K562 (cell line): ENCODE data around the gene SRRD. TPM values are rescaled to one million over a fixed set of nuclear protein-coding genes. Genes with fewer than 3 reads are reported as not detected.

ENCODE experiments used
- CHD2 ChIP-seq: IDR thresholded peaks from 2 replicates; pipeline ENCODE4 v1.6.1; 2011; ENCODE audit warnings: low read depth, low read length
- CTCF ChIP-seq, 3 experiments: IDR thresholded peaks in 2 of 3; conservative IDR thresholded peaks in 1 of 3; 2 replicates each; pipeline ENCODE4 v1.5.1; 2011 to 2012; ENCODE audit warnings: low read length in 3 of 3, mild to moderate bottlenecking in 3 of 3, control low read depth in 2 of 3, improper control_type of control experiment in 1 of 3, inconsistent platforms in 1 of 3, low read depth in 1 of 3, mixed read lengths in 1 of 3, moderate library complexity in 1 of 3; ENCODE audit not compliant: insufficient read depth in 2 of 3
- DIDO1 ChIP-seq: fragments of 450-650 bp; IDR thresholded peaks from 2 replicates; pipeline ENCODE4 v1.6.1; 2016; ENCODE audit warnings: low read depth, missing biosample characterization, missing genetic modification characterization
- FOS ChIP-seq: IDR thresholded peaks from 3 replicates; pipeline ENCODE4 v1.6.1; 2011; ENCODE audit not compliant: insufficient read length; ENCODE audit errors: extremely low read depth
- FOXJ3 ChIP-seq: sonication (generic); formaldehyde crosslinking; IDR thresholded peaks from 2 replicates; pipeline ENCODE4 v1.4.0; 2020; ENCODE audit warnings: mild to moderate bottlenecking, missing genetic modification reagents
- FOXP1 ChIP-seq: sonication (generic); formaldehyde crosslinking; IDR thresholded peaks from 2 replicates; pipeline ENCODE4 v1.8.0; 2022; ENCODE audit warnings: mild to moderate bottlenecking, missing genetic modification reagents
- HNRNPUL1 ChIP-seq: fragments of 200-400 bp; formaldehyde crosslinking; IDR thresholded peaks from 2 replicates; pipeline ENCODE4 v1.6.1; 2017; ENCODE audit warnings: low read length
- ILK ChIP-seq: fragments of 450-650 bp; IDR thresholded peaks from 2 replicates; pipeline ENCODE4 v1.6.1; 2016; ENCODE audit warnings: missing genetic modification characterization, low read depth, mild to moderate bottlenecking, missing compliant biosample characterization, moderate library complexity, borderline replicate concordance
- MAFF ChIP-seq: IDR thresholded peaks from 2 replicates; pipeline ENCODE4 v1.6.1; 2012; ENCODE audit warnings: low read length, improper control_type of control experiment
- MXI1 ChIP-seq: IDR thresholded peaks from 2 replicates; pipeline ENCODE4 v1.6.1; 2011; ENCODE audit warnings: low read depth, mild to moderate bottlenecking, improper control_type of control experiment, low read length
- NCOA1 ChIP-seq: fragments of 450-650 bp; IDR thresholded peaks from 2 replicates; pipeline ENCODE4 v1.6.1; 2016; ENCODE audit warnings: low read depth
- PPARD ChIP-seq: fragments of 250-450 bp; sonication (Bioruptor Pico); IDR thresholded peaks from 2 replicates; pipeline ENCODE4 v1.8.0; 2022; ENCODE audit warnings: inconsistent platforms, mild to moderate bottlenecking, moderate library complexity
- SREBF1 ChIP-seq: fragments of 150-350 bp; IDR thresholded peaks from 2 replicates; pipeline ENCODE4 v1.6.1; 2014; ENCODE audit warnings: antibody characterized with exemption, low read depth, low read length, borderline replicate concordance
- ZNF165 ChIP-seq: fragments of 250-450 bp; sonication (Bioruptor Pico); IDR thresholded peaks from 2 replicates; pipeline ENCODE4 v1.4.0; 2020; ENCODE audit warnings: borderline replicate concordance
- ZNF24 ChIP-seq: fragments of 450-650 bp; IDR thresholded peaks from 2 replicates; pipeline ENCODE4 v1.6.1; 2016
- ZNF384 ChIP-seq: IDR thresholded peaks from 2 replicates; pipeline ENCODE4 v1.6.1; 2012; ENCODE audit warnings: low read depth, low read length, improper control_type of control experiment
- ZNF75A ChIP-seq: fragments of 450-650 bp; formaldehyde crosslinking; IDR thresholded peaks from 2 replicates; pipeline ENCODE4 v1.4.0; 2020; ENCODE audit warnings: mild to moderate bottlenecking
- polyA plus RNA-seq, 8 experiments: library from polyadenylated mRNA; depleted of rRNA in 4 of 8; stranded (reverse) in 5 of 8; unstranded in 3 of 8; fragments of >200 nt; fragmentation: Nextera tagmentation in 2 of 8; fragmentation: Illumina TruSeq in 1 of 8; extraction: Ambion mirVana in 2 of 8; extraction: Trizol in 1 of 8; gene quantifications; 2 replicates each; pipeline versions ENCODE4 v1.2.1 to v1.2.3, GENCODE V29; 2011 to 2014; ENCODE audit warnings: inconsistent platforms in 1 of 8, missing spikeins in 1 of 8
- total RNA-seq, 7 experiments: library from RNA; depleted of rRNA in 6 of 7; stranded (reverse); fragments of >200 nt in 6 of 7; fragmentation: Illumina TruSeq in 2 of 7; extraction: Trizol in 2 of 7; gene quantifications; 2 replicates each; pipeline versions ENCODE4 v1.2.1 to v1.2.3, GENCODE V29; 2011 to 2021; ENCODE audit warnings: low replicate concordance in 1 of 7
- TF ChIP-seq, protein P1 (sequence below): fragments of 200-800 bp; sonication (Bioruptor generic); IDR thresholded peaks from 2 replicates; pipeline ENCODE4 v1.6.1; 2016; ENCODE audit warnings: missing genetic modification characterization, missing compliant biosample characterization
- TF ChIP-seq, protein P2 (sequence below): fragments of 450-650 bp; formaldehyde crosslinking; IDR thresholded peaks from 2 replicates; pipeline ENCODE4 v1.4.0; 2020; ENCODE audit warnings: mild to moderate bottlenecking, mixed read lengths

The SRRD gene
- total and polyA plus RNA-seq, 9 of the 15 experiments (the other 6 are each of a cell fraction or from before 2014, with no cell fraction given) = 4.9 to 59.4 (median 34.4) TPM

- TF ChIP-seq, protein P1, sequence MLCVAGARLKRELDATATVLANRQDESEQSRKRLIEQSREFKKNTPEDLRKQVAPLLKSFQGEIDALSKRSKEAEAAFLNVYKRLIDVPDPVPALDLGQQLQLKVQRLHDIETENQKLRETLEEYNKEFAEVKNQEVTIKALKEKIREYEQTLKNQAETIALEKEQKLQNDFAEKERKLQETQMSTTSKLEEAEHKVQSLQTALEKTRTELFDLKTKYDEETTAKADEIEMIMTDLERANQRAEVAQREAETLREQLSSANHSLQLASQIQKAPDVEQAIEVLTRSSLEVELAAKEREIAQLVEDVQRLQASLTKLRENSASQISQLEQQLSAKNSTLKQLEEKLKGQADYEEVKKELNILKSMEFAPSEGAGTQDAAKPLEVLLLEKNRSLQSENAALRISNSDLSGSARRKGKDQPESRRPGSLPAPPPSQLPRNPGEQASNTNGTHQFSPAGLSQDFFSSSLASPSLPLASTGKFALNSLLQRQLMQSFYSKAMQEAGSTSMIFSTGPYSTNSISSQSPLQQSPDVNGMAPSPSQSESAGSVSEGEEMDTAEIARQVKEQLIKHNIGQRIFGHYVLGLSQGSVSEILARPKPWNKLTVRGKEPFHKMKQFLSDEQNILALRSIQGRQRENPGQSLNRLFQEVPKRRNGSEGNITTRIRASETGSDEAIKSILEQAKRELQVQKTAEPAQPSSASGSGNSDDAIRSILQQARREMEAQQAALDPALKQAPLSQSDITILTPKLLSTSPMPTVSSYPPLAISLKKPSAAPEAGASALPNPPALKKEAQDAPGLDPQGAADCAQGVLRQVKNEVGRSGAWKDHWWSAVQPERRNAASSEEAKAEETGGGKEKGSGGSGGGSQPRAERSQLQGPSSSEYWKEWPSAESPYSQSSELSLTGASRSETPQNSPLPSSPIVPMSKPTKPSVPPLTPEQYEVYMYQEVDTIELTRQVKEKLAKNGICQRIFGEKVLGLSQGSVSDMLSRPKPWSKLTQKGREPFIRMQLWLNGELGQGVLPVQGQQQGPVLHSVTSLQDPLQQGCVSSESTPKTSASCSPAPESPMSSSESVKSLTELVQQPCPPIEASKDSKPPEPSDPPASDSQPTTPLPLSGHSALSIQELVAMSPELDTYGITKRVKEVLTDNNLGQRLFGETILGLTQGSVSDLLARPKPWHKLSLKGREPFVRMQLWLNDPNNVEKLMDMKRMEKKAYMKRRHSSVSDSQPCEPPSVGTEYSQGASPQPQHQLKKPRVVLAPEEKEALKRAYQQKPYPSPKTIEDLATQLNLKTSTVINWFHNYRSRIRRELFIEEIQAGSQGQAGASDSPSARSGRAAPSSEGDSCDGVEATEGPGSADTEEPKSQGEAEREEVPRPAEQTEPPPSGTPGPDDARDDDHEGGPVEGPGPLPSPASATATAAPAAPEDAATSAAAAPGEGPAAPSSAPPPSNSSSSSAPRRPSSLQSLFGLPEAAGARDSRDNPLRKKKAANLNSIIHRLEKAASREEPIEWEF (CRISPR knock-in tag) = no peak
- no peak for TF ChIP-seq FOXJ3
- TF ChIP-seq, protein P2, sequence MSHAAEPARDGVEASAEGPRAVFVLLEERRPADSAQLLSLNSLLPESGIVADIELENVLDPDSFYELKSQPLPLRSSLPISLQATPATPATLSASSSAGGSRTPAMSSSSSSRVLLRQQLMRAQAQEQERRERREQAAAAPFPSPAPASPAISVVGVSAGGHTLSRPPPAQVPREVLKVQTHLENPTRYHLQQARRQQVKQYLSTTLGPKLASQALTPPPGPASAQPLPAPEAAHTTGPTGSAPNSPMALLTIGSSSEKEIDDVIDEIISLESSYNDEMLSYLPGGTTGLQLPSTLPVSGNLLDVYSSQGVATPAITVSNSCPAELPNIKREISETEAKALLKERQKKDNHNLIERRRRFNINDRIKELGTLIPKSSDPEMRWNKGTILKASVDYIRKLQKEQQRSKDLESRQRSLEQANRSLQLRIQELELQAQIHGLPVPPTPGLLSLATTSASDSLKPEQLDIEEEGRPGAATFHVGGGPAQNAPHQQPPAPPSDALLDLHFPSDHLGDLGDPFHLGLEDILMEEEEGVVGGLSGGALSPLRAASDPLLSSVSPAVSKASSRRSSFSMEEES (CRISPR knock-in tag) = peak; percentile 65
- no peak for TF ChIP-seq ILK (tag)
- no peak for TF ChIP-seq PPARD (CRISPR knock-in tag)
- peak; percentile 39; the same call in 1 of the 2 replicates for TF ChIP-seq DIDO1
- TF ChIP-seq FOS = no peak
- TF ChIP-seq HNRNPUL1 = no peak
- no peak for TF ChIP-seq CTCF (IDR thresholded peaks at IDR 0.05 in 2 of 3, conservative IDR thresholded peaks at IDR 0.05 in 1 of 3; ENCODE audit: insufficient read depth in 2 of 3, low read depth in 1 of 3, low read length in 3 of 3)
- TF ChIP-seq MXI1 = 0 out of 2 replicates have a peak, but pooled peaks have one; percentile 72
- TF ChIP-seq MAFF = no peak
- TF ChIP-seq ZNF165 = no peak
- TF ChIP-seq FOXP1 (CRISPR knock-in tag) = no peak
- no peak for TF ChIP-seq CHD2
- TF ChIP-seq ZNF75A = no peak
- TF ChIP-seq NCOA1 = no peak
- TF ChIP-seq ZNF384 = no peak
- peak; percentile 33; the same call in 1 of the 2 replicates for TF ChIP-seq ZNF24
- no peak for TF ChIP-seq SREBF1
These were observed at the start of gene SRRD, which contains the start of gene HPS4 (continued) for GRCh38 chr22:26483439-26484359.
